BLaER1 (cell line): ENCODE results near the gene LGR4.

Experiments
- H3K27ac ChIP-seq: shearing (Covaris generic); formaldehyde crosslinking; 2 replicates; pipeline ENCODE4 v1.8.1; 2022
- H3K27me3 ChIP-seq: shearing (Covaris generic); formaldehyde crosslinking; 2 replicates; pipeline ENCODE4 v1.8.1; 2022
- H3K36me3 ChIP-seq: shearing (Covaris generic); formaldehyde crosslinking; 2 replicates; pipeline ENCODE4 v1.8.1; 2022
- H3K4me1 ChIP-seq: shearing (Covaris generic); formaldehyde crosslinking; 2 replicates; pipeline ENCODE4 v1.8.1; 2022
- H3K4me2 ChIP-seq: shearing (Covaris generic); formaldehyde crosslinking; 2 replicates; pipeline ENCODE4 v1.8.1; 2022
- H3K4me3 ChIP-seq: shearing (Covaris generic); formaldehyde crosslinking; 2 replicates; pipeline ENCODE4 v1.8.1; 2022
- H3K9ac ChIP-seq: shearing (Covaris generic); formaldehyde crosslinking; 2 replicates; pipeline ENCODE4 v1.8.1; 2022
- H3K9me3 ChIP-seq: shearing (Covaris generic); formaldehyde crosslinking; 2 replicates; pipeline ENCODE4 v1.8.1; 2022
- H4K20me1 ChIP-seq: shearing (Covaris generic); formaldehyde crosslinking; 2 replicates; pipeline ENCODE4 v1.8.1; 2022
- Cebpa-rat ChIP-seq: shearing (Covaris generic); IDR thresholded peaks from 2 replicates; pipeline ENCODE4 v1.8.1; 2022

The LGR4 gene

DNA sequence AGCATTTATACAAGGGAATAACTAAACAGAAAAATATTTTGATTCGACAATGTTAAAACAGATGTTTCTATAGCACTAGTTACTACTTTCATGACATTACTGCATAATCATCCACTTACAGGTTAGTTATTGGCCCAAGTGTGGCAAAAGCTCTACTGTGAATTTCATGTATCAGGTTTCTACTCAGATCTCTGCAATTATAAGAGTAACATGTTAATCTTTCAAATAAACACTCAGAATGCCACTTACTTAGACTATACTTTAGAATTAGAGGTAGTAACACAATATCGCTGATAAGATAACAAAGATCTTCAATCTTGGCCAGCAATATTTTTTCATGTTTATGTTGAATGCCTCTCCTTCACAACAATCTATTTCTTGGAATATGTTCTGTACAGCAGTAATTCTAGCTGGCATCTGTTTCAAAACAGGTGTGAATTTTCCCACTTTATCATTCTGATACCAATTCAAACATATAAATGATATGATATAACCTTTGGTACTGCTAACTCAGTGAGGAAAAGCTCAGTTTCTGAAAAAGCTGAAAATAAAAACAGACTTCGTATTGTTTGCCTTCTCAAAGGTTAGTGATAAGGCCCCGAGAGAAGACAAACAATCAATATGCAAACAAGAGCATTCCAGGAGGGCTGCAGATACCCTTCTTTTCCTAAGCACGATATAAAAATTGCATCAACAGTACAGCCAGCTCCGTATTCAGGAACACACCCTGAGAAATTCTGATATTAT lies 98.6 kb downstream of the LGR4 start:
- no peaks in the 10 kb centered on the region for H3K27me3 ChIP-seq
- H3K36me3 ChIP-seq, result no peaks in the 10 kb centered on the region
- no peaks in the 10 kb centered on the region for H4K20me1 ChIP-seq
- no peak overlapping the region for H3K4me2 ChIP-seq
- H3K4me1 ChIP-seq, result no peaks in the 10 kb centered on the region
- H3K9ac ChIP-seq, result no peak overlapping the region
- no peak overlapping the region for H3K27ac ChIP-seq
- no peak for TF ChIP-seq Cebpa-rat
- H3K4me3 ChIP-seq, result no peak overlapping the region
- H3K9me3 ChIP-seq, result no peaks in the 10 kb centered on the region

DNA sequence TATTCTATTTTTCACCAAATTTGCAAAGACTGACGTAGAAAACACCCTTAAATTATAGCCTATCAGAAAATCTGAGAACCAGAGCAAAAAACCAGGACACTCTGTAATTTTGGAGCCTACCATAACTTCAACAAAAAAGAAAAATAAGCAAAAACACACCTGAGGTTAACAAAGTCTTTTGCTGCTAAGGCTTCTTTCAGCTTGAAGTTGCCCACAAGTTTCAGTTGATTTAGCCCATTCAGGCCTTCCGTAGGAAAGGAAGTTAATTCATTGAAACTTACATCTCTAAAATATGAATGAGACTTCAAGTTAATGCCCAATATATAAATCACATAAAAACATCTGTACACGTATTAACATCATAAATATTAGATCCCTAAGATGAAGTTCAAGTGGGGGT lies 99.2 kb downstream of the LGR4 start:
- Histone ChIP-seq H3K9me3 (no peaks in the 10 kb centered on the region), H3K4me3 (no peak overlapping the region), H3K36me3 (no peaks in the 10 kb centered on the region), H3K4me1 (no peaks in the 10 kb centered on the region), H3K27me3 (no peaks in the 10 kb centered on the region), H4K20me1 (no peaks in the 10 kb centered on the region), H3K4me2 (no peak overlapping the region), H3K9ac (no peak overlapping the region), H3K27ac (no peak overlapping the region)
- no peak for TF ChIP-seq Cebpa-rat

DNA sequence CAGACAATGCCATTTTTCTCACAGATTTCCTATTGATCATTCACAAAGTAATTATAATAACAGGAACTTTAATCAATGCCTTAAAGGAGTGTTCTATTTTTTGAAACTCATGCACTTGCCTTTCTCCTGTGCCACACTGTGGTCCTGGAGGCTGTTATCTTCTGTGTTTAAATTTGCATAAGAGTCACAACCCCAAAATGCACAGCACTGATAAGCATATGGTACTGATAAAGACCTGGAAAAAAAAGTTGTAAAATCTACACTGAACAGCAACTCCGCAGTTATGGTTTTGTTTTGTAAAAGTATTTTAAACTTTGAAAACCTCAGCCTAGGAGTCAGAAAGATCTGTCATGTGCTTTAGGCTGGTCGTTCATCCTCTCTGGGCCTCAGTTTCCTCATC lies 100.4 kb downstream of the LGR4 start:
- Histone ChIP-seq H3K4me2 (no peak overlapping the region), H3K9ac (no peak overlapping the region)

DNA sequence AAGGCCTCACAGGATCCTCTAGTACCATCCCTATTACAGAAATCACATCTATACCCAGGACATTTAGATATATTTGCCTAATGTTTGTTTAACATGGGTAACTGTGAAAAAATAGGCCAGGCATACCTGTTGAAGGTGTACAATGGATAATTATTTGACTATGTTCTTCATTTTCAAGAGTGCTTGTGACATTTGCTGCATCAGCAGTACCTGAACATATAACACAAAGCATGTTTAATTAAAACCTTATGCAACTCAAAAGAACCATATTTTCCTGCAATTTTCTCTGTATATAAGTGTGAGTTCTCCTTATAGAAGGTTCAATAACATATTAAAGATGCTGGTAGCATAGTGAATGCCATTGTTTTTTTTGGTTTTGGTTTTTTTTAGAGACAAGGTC lies 101.1 kb downstream of the LGR4 start:
- Histone ChIP-seq H4K20me1 (no peaks in the 10 kb centered on the region), H3K9me3 (no peaks in the 10 kb centered on the region), H3K27me3 (no peaks in the 10 kb centered on the region), H3K36me3 (no peaks in the 10 kb centered on the region), H3K9ac (no peak overlapping the region), H3K4me1 (no peaks in the 10 kb centered on the region), H3K4me3 (no peak overlapping the region), H3K27ac (no peak overlapping the region), H3K4me2 (no peak overlapping the region)
- TF ChIP-seq Cebpa-rat, result no peak

More for the DNA sequence above, 100.4 kb downstream of the LGR4 start:
- TF ChIP-seq Cebpa-rat, result no peak
- Histone ChIP-seq H3K27ac (no peak overlapping the region), H4K20me1 (no peaks in the 10 kb centered on the region), H3K27me3 (no peaks in the 10 kb centered on the region), H3K9me3 (no peaks in the 10 kb centered on the region), H3K4me3 (no peak overlapping the region), H3K4me1 (no peaks in the 10 kb centered on the region), H3K36me3 (no peaks in the 10 kb centered on the region)

DNA sequence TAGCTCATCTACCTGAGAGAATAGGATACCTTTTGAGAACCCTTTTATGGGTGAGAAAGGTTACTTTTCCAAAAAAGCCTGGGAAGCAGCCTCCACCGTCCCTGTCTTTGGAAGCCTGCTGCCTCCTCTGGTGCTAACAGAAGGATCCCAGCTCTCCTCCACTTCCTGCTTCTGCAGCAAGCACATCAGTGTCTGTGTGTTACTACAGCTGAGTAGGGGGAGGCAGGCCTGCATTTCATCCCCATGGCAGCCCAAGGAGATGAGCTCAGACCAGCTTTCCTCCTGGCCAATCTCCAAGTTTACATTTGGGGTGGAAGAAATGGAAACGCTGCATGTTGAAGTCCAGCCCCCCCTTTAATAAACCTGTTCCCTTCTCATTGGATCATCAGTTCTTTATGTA lies 102.2 kb downstream of the LGR4 start:
- Histone ChIP-seq H3K4me2 (no peak overlapping the region), H3K27me3 (no peaks in the 10 kb centered on the region), H3K9me3 (no peaks in the 10 kb centered on the region), H3K27ac (no peak overlapping the region), H3K9ac (no peak overlapping the region), H4K20me1 (no peaks in the 10 kb centered on the region), H3K36me3 (no peaks in the 10 kb centered on the region), H3K4me3 (no peak overlapping the region), H3K4me1 (no peaks in the 10 kb centered on the region)
- TF ChIP-seq Cebpa-rat, result no peak

DNA sequence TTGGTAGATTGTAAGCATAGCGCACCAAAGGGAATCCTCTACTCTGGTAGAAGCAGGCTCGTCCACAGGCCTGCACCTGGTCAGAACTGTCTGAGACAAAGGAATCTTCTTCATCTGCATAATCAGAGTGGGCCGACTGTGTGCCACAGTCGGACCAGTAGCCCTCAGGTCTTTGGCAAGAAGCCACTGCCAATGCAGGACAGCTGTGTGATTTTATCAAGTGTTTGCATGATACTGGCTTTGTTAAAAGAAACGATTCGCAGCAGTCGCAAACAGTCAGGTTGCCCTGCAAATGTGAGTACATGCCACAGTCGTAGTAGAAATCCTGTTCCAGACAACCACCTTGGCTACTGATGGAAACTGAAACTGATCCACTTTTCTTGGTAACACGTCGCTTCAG lies 104.7 kb downstream of the LGR4 start:
- no peak for TF ChIP-seq Cebpa-rat
- Histone ChIP-seq H3K4me1 (peaks cover 7% of the 10 kb centered on the region), H3K4me3 (no peak overlapping the region), H3K27ac (no peak overlapping the region), H3K36me3 (no peaks in the 10 kb centered on the region), H3K9me3 (no peaks in the 10 kb centered on the region), H3K27me3 (no peaks in the 10 kb centered on the region), H3K9ac (no peak overlapping the region), H3K4me2 (no peak overlapping the region), H4K20me1 (no peaks in the 10 kb centered on the region)

DNA sequence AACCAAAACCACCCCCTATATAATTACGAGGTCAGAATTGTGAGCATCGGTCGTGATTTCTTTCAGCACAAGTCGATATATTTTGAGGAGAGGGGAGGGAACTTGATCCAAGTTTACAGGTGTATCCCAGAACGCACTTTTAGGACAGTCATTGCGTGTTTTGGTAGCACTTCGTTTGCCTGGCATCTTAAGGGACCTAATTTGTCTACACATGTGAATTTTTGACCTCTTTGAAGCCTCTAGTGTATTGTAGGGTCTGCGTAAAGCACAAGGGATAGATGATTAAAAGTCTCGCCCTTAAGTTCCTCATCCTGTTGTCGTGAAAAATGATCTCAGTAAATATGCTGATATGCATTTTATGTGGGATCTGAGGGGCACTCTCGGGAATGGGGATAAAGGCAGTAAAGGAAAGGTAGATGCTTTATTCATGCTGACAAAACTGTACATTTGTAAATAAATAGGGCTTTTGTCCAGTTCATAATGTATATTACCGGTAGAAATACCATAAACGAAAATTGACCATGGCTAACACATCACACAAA lies 108.9 kb downstream of the LGR4 start:
- Histone ChIP-seq H4K20me1 (no peaks in the 10 kb centered on the region), H3K9me3 (no peaks in the 10 kb centered on the region), H3K4me2 (peak overlapping the region; percentile 78), H3K36me3 (no peaks in the 10 kb centered on the region), H3K4me3 (peak overlapping the region; percentile 77), H3K4me1 (peaks cover 19% of the 10 kb centered on the region), H3K27me3 (no peaks in the 10 kb centered on the region), H3K27ac (no peak overlapping the region), H3K9ac (peak overlapping the region; percentile 78)
- no peak for TF ChIP-seq Cebpa-rat

DNA sequence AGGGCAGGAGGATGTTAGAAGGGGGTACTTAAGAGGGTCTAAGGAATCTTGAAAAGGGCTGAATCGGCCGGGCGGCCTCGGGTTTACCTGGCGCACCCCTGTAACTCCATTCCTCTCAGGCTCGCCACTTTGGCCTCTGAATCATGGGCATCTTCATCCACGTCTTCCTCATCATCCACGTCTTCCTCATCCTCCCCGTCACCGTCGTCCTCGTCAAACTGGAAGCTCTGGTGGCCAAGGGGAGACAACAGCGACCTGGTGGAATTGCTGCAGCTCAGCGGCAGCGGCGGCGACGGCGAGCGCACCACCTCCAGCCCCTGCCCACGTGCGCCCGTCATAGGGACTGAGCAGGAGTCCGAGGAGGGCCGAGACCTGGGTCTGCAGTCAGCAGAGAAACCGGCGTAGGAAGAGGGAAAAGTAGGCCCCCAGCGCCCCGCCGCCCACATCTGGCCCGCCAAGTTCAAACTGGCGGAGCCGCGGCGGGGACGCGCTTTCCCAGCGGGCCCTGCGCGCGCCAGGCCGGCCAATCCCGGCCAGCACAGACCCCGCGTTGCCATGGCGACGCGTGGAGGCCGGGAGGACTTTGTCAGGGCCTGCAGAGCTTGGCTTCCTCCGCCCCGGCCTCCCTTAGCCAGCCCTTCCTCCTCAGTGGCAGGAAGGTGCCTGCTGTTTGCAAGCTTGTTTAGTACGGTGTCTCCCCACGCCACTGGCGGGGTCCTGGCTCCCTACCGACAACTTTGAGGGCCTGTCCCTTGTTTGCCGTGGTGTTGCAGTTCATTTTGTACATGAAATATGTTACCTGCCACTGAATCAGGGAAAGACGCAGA lies 109.6 kb downstream of the LGR4 start, which contains the start of gene CCDC34:
TSS of gene CCDC34 (minus strand) at position 467 of the 827 bp plus-strand sequence. CDS start at position 446, 21 bp downstream.
- no peaks in the 10 kb centered on the region for H3K36me3 ChIP-seq
- H3K4me1 ChIP-seq, result peaks cover 19% of the 10 kb centered on the region
- H3K4me3 ChIP-seq, result peak within 1 kb of the TSS; percentile 77
- TF ChIP-seq Cebpa-rat, result no peak
- no peaks in the 10 kb centered on the region for H3K27me3 ChIP-seq
- peak within 1 kb of the TSS; percentile 53 for H3K27ac ChIP-seq
- peak within 1 kb of the TSS; percentile 78 for H3K9ac ChIP-seq
- no peaks in the 10 kb centered on the region for H4K20me1 ChIP-seq
- peak within 1 kb of the TSS; percentile 78 for H3K4me2 ChIP-seq
- H3K9me3 ChIP-seq, result no peaks in the 10 kb centered on the region

DNA sequence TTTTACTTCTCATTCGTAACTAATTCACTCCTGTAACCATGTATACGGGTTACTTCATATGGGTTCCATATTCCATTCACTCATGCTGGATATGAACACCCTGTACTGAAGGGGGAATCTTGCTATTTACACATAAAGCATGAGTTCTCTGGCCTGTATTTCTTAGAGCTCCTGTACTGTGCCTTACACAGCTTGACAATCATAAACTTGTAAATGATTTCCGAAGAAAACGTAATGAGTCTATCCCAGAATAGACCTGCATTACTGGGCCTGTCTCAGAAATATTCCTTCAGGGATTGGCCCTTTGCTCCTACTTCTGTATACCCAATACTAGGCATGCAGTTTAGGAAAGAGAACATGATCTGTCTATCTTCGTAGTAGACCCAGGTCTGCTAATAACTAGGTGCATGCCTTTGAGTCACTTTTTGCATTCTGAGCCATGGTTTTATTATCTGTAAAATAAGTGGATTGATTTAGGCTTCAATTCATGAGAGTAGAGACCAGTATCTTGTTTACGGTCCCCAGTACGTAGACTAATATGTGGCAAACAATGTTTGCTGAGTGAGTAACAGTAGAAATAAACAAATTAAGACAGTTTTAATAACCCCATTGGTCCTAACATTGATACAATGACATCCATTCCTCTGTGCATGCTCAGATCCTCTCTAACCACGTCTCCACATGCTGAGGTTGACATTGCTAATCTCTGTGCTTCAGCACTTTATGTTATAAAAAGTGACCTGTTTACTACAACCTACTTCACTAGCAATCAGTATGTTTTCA lies 110.8 kb downstream of the LGR4 start:
- peaks cover 19% of the 10 kb centered on the region for H3K4me1 ChIP-seq
- no peak for TF ChIP-seq Cebpa-rat
- peak overlapping the region; percentile 77 for H3K4me3 ChIP-seq
- no peak overlapping the region for H3K27ac ChIP-seq
- no peaks in the 10 kb centered on the region for H4K20me1 ChIP-seq
- H3K9me3 ChIP-seq, result no peaks in the 10 kb centered on the region
- H3K4me2 ChIP-seq, result peak overlapping the region; percentile 78
- H3K36me3 ChIP-seq, result no peaks in the 10 kb centered on the region
- H3K27me3 ChIP-seq, result no peaks in the 10 kb centered on the region
- peak overlapping the region; percentile 78 for H3K9ac ChIP-seq
